D721Med (cell line): ENCODE results near the gene RGS7.

Experiments
- DNase-seq: peaks from one replicate; pipeline ENCODE4 v3.0.0; 2011; ENCODE audit warnings: low spot score; ENCODE audit not compliant: insufficient read length
- FAIRE-seq: peaks from 2 replicates; lab custom pipeline; 2011; peaks lifted over from hg19 to GRCh38; lab: Jason Lieb, UNC
- TF ChIP-seq, protein P1 (sequence below): IDR thresholded peaks from 2 replicates; pipeline ENCODE4 v1.5.1; 2012; ENCODE audit warnings: mild to moderate bottlenecking, control low read depth; ENCODE audit not compliant: insufficient read depth; ENCODE audit errors: missing control alignments

RGS7 gene

GRCh38 chr1:240734001-240734400 lies 623.0 kb downstream of the RGS7 start:
- TF ChIP-seq, protein P1, sequence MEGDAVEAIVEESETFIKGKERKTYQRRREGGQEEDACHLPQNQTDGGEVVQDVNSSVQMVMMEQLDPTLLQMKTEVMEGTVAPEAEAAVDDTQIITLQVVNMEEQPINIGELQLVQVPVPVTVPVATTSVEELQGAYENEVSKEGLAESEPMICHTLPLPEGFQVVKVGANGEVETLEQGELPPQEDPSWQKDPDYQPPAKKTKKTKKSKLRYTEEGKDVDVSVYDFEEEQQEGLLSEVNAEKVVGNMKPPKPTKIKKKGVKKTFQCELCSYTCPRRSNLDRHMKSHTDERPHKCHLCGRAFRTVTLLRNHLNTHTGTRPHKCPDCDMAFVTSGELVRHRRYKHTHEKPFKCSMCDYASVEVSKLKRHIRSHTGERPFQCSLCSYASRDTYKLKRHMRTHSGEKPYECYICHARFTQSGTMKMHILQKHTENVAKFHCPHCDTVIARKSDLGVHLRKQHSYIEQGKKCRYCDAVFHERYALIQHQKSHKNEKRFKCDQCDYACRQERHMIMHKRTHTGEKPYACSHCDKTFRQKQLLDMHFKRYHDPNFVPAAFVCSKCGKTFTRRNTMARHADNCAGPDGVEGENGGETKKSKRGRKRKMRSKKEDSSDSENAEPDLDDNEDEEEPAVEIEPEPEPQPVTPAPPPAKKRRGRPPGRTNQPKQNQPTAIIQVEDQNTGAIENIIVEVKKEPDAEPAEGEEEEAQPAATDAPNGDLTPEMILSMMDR: no peak
- DNase-seq (no peak), FAIRE-seq (no peak)

GRCh38 chr1:240732390-240732789 lies 624.6 kb downstream of the RGS7 start:
- DNase-seq (peak; percentile 70), FAIRE-seq (peak; percentile 98)
- TF ChIP-seq, protein P1: peak; percentile 90
